HG03565 (cell line): ENCODE data around the gene MAPK14.
"Not testable (repeated sequence)": the region's sequence is repeated elsewhere in the genome, so short reads cannot be mapped to it uniquely, and the experiment has no call there.

ENCODE experiments used
- ATAC-seq: cut with Tn5 transposase; IDR thresholded peaks from one replicate; pipeline ENCODE4 v1.9.1; 2021; ENCODE audit warnings: mild to moderate bottlenecking, moderate library complexity; ENCODE audit not compliant: unreplicated experiment

MAPK14 gene

DNA sequence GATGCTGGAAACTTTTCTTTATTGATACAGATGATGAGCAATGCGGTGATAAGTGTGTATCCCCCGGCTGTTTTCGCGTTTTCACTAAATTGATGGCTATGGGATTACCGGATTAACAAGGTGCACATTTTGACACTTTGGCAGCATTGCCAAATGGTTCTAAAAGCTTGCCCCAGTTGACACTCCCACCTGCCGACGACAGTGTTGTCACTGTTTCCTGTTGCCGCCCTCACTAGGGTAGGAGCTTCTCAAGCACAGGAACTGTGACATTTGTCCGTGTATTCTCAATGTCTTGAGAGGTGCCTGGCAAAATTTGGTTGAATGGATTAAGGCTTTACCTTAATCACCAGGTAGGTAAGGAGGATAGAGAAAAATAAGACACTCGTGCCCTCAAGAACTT, 92.9 kb downstream of the MAPK14 start:
- ATAC-seq: no peak

DNA sequence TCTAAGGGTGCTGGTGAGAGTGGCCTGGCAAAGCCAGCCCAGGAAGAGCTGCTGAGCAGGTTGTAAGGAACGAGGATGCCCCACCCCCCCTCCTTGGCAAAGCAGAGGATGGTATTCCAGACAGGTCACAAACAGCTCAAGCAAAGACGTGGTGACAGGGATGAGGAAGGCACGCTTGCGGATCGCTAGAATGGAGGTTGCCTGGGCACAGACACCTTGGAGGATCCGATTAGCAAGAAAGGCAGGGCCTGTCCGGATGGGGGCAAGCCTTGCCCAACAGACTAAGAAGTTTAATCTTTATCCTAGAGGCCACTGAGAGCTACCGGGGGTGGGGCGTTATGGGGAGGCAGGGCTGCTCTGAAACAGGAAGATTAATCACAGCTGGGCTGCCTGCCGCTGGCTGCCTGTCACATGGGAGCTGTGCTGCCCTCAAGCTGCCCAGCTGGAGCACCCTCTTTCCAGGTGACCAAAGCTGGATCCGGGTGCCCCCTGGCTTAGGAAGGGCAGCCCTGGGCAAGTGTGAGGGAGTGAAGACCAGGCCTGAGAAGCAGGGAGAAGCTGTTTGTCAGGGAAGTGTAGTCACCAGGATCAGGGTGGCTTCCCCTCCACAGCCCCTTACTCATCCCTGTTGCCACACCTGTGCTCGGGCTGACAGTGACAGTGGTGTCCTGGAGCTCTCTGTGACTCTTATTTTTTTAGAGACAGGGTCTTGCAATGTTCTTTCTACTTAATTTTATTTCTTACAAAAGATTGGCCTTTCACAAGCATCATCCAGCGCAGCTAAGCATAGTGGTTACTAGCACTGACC, 93.6 kb downstream of the MAPK14 start:
- no peak for ATAC-seq

GRCh38 chr6:36121787-36122494, 94.3 kb downstream of the MAPK14 start:
- ATAC-seq: no peak

- no peak for ATAC-seq
Measured at GRCh38 chr6:36122495-36123269, 95.1 kb downstream of the MAPK14 start.

GRCh38 chr6:36123270-36124139, 95.9 kb downstream of the MAPK14 start:
- ATAC-seq: peak; percentile 37

- ATAC-seq: not testable (repeated sequence)
Measured at GRCh38 chr6:36124346-36124745, 96.7 kb downstream of the MAPK14 start.

GRCh38 chr6:36124881-36125280, 97.3 kb downstream of the MAPK14 start:
- no peak for ATAC-seq

DNA sequence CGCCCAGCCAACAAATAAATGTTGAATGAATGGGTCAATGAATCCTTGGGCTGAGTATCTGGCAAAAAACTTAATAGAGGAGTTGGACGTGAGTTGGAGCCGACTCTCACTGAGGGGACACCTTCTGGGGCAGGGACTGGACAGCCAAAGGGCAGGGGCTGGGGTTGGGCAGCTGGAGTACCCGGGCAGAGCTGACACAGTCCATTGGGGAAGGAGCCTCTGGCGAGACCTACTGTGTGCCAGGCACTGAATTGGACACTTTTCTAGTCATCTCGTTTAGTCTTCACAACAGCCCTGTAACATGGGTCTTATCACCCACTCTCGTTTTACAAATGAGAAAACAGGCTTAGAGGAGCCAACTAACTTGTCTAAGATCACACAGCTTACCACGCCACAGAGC, 98.0 kb downstream of the MAPK14 start:
- no peak for ATAC-seq

- ATAC-seq: no peak
Measured at GRCh38 chr6:36126121-36126520, 98.5 kb downstream of the MAPK14 start.

- ATAC-seq: no peak
Measured at GRCh38 chr6:36126553-36127458, 99.2 kb downstream of the MAPK14 start.

DNA sequence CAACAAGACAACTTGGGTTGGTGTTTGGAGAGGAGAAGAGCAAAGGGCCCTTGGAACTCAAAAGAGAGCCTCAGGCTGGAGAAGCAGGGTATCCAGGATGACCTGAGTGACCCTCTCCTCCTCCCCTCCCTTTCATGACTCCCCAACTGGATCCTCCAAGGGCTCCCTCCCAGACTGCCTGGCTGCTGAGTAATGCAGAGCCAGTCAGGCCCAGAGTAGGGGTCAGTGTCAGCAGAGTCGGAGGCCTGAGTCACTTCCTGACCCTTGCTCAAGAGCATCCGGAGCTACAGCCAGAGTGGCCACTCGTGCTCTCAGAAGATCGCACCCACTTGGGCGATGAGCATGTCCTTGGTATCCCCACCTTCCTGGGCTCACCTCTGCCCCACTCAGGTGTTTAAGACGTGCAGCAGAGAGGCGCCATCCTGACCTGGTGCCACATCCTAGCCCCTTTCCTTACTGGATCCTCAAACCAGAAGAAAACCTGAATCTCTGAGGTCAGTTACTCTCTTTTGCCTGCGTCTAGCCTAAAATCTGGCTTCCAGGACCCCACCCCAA, 99.9 kb downstream of the MAPK14 start:
- no peak for ATAC-seq

DNA sequence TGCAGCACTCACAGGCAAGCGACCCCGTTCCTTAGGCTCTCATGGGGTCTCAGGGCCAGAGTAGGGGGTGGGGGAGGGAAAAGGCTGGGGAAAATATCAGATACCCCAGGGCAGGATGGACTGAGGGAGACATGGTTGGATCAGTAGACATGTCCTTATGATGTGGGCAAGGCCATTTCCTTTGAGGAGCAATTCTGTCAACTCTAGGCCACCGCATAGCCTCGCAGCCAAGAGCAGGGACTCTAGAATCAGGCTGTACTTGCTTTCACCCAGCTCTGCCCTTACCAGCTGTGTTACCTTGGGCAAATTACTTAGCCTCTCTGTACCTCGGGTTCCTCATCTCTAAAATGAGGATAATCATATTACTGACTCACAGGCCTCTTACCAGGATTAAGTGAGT, 100.5 kb downstream of the MAPK14 start:
- ATAC-seq: no peak

- ATAC-seq: no peak
Measured at GRCh38 chr6:36128793-36129192, 101.2 kb downstream of the MAPK14 start.

GRCh38 chr6:36129334-36129733, 101.7 kb downstream of the MAPK14 start:
- not testable (repeated sequence) for ATAC-seq

GRCh38 chr6:36129941-36130666, 102.5 kb downstream of the MAPK14 start, which contains the start of gene MAPK13:
TSS of gene MAPK13 (plus strand) at chr6:36130513. CDS start at chr6:36130583, 70 bp downstream.
- no peak for ATAC-seq

DNA sequence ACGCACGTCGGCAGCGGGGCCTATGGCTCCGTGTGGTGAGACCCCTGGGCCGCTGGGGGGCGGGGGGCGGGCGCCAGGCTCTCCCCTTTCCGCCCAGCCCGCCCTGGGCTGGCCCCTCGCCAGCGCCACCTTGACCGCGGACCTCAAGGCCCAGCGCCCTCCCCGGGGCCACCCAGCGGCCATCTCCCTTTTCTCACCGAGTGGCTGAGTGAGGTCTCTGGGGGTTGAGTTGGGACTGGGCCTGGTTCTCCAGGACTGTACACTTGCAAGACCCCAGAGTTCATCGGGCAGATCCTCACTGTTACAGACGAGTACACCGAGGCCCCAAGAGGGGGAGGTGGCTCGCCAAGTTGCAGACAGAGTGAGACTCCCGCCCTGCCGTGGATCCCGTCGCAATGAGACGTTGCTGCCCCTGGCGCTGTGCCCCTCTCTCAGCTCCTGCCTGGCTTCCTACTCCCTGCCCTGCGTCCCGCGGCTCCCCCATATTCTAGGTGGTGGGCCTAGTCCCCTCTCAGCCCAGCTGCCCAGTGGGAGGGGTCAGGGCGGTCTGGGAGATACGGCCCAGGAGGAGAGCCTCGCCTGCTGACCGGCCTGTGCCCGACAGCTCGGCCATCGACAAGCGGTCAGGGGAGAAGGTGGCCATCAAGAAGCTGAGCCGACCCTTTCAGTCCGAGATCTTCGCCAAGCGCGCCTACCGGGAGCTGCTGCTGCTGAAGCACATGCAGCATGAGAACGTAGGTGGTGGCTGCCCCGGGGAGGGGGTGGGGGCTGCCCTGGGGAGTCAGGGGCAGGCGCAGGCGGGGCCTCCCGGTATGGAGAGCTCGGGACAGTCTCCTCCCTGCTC, 103.3 kb downstream of the MAPK14 start:
- no peak for ATAC-seq

GRCh38 chr6:36131511-36132245, 104.1 kb downstream of the MAPK14 start:
- peak; percentile 86 for ATAC-seq
